Measurements from ENCODE around the gene RAPGEF2.
"Not testable (repeated sequence)": the region's sequence is repeated elsewhere in the genome, so short reads cannot be mapped to it uniquely, and the experiment has no call there.

RAPGEF2 gene

DNA sequence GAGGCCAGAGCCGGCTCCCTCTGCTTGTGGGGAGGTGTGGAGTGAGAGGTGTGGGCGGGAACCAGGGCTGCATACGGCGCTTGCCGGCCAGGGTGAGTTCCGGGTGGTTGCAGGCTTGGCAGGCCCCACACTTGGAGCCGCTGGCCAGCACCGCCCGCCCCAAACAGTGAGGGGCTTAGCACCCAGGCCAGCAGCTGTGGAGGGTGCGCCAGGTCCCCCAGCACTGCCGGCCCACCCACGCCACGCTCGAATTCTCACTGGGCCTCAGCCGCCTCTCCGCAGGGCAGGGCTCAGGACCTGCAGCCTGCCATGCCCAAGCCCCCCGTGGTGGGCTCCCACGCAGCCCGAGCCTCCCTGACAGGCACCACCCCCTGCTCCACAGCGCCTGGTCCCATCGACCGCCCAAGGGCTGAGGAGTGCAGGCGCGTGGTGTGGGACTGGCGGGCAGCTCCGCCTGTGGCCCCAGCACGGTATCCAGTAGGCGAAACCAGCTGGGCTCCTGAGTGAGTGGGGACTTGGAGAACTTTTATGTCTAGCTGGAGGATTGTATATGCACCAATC lies 275.3 kb downstream of the RAPGEF2 start:
- DNase-seq (ENCODE audit: insufficient read length, low spot score) (no peak), FAIRE-seq (no peak)
- TF ChIP-seq, protein P1, sequence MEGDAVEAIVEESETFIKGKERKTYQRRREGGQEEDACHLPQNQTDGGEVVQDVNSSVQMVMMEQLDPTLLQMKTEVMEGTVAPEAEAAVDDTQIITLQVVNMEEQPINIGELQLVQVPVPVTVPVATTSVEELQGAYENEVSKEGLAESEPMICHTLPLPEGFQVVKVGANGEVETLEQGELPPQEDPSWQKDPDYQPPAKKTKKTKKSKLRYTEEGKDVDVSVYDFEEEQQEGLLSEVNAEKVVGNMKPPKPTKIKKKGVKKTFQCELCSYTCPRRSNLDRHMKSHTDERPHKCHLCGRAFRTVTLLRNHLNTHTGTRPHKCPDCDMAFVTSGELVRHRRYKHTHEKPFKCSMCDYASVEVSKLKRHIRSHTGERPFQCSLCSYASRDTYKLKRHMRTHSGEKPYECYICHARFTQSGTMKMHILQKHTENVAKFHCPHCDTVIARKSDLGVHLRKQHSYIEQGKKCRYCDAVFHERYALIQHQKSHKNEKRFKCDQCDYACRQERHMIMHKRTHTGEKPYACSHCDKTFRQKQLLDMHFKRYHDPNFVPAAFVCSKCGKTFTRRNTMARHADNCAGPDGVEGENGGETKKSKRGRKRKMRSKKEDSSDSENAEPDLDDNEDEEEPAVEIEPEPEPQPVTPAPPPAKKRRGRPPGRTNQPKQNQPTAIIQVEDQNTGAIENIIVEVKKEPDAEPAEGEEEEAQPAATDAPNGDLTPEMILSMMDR (IDR thresholded peaks at IDR 0.05; ENCODE audit: insufficient read depth, missing control alignments) = no peak

DNA sequence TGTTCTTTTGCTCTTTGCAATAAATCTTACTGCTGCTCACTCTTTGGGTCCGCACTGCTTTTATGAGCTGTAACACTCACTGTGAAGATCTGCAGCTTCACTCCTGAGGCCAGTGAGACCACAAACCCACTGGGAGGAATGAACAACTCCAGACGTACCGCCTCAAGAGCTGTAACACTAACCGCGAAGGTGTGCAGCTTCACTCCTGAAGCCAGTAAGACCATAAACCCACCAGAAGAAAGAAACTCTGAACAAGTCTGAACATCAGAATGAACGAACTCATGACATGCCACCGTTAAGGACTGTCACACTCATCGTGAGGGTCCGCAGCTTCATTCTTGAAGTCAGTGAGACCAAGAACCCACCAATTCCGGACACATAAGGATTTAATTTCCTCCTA lies 276.2 kb downstream of the RAPGEF2 start:
- not testable (repeated sequence) for DNase-seq (ENCODE audit: insufficient read length, low spot score); FAIRE-seq

DNA sequence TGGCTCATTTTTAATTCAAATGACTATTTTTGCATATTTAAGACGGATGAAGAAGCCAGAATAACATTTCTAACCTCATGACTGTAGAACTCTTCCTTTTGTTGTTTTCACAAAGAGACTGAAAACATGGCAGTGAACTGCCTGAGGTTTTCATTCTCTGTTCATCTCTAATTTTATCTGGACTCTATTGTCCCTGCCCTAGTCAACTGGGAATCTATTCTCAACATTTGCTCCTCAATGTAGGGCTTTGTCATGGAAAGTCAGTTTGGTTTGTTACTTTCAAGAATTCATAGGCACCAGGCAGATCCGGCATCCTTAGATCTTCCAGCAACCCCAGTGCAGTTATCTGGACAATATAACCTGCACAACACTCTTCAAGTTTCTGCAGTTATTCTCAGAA lies 277.0 kb downstream of the RAPGEF2 start:
- TF ChIP-seq, protein P1 (IDR thresholded peaks at IDR 0.05; ENCODE audit: insufficient read depth, missing control alignments) = no peak
- no peak for DNase-seq (ENCODE audit: insufficient read length, low spot score)
- no peak for FAIRE-seq

DNA sequence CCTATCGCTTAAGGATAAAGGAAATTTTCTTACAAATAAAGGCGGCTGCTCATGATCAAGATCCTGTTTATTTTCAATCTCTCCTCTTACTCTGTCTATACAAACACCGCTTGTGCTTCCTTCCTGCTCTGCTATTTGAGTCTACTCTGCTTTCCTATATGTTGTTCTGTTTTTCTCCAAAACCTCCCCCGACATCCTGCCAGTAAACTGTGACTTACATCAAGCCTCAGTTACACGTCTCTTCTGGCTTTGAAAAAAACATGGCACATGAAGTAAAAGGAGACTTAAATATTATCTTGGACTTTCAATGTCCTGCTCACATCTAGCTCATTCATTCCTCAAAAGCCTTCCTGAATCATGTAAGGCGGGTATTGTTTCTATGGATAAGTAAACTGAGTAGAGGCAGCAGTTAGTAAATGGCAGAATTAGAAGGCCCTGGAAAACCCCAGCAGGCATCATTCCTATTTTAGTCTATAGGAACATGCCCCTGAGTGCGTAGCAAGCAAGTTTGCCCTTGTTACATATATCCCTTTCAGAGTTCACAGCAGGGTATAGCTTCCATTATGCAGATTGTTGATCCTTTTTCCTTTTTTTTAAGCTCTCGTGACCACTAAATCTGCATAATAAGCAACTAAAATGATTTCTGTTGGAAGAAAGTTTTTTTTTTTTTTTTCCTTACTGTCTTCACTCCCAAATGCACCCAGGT lies 280.1 kb downstream of the RAPGEF2 start:
- FAIRE-seq = no peak
- DNase-seq (ENCODE audit: insufficient read length, low spot score) = no peak
- TF ChIP-seq, protein P1 (IDR thresholded peaks at IDR 0.05; ENCODE audit: insufficient read depth, missing control alignments) = no peak

DNA sequence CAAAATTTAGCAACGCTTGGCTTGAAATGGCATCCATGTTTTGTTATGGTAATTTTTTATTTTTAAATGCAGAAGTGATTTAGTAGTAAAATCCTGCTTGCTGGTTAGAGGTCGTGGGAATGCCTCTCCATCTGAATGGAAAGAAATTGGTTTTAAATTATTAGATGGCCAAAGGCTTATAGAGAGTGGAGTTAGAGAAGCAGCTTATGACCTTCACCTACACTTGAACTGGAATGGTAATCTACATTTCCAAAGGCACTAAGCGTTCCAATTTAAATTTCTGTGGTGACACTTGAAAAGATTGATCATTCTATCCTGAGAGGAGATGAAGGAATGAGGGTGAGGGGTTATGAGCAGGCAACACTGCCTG lies 280.7 kb downstream of the RAPGEF2 start:
- TF ChIP-seq, protein P1 (IDR thresholded peaks at IDR 0.05; ENCODE audit: insufficient read depth, missing control alignments) = no peak
- DNase-seq (ENCODE audit: insufficient read length, low spot score) (no peak), FAIRE-seq (no peak)

DNA sequence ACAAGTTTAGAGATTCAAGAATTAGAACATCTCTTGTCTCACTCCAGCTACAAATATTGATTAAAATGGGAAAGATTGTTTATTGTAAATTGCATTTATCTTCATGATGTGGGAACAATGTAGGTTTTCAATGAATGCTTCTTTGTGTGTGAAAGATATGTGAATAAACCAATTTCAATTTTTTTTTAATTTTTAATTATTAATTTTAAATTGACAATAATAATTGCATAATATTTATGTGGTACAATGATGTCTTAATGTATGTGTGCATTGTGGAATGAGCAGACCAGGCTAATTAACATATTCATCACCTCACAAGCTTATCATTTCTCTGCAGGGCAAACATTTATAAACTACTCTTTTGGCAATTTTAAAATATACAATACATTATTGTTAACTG lies 281.1 kb downstream of the RAPGEF2 start:
- no peak for DNase-seq (ENCODE audit: insufficient read length, low spot score)
- no peak for FAIRE-seq
- TF ChIP-seq, protein P1 (IDR thresholded peaks at IDR 0.05; ENCODE audit: insufficient read depth, missing control alignments) = no peak

DNA sequence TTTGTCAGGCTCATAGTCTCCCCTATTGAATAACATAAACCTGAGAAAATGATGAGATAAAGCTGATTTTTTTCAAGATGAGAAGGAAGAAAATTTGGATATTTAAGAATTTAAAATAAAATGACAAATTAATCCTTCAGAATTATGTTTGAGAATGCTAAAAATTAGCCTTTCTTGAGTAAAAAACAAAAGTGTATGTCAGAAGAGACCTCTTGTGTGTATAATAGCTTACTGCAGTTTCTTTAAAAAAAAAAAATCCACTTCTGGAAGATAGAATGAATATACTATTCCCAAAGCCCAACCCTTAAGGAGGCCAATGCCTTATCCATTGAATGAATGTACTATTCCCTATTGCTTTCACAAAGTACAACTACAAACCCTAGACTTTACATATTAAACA lies 281.8 kb downstream of the RAPGEF2 start:
- TF ChIP-seq, protein P1 (IDR thresholded peaks at IDR 0.05; ENCODE audit: insufficient read depth, missing control alignments) = no peak

More for the DNA sequence above, 281.8 kb downstream of the RAPGEF2 start:
- FAIRE-seq = no peak
- no peak for DNase-seq (ENCODE audit: insufficient read length, low spot score)

All from D721Med (cell line).